B cell (primary cell): ENCODE results near the gene ZFP36L1. TPM values are rescaled to one million over a fixed set of nuclear protein-coding genes. Genes with fewer than 3 reads are reported as not detected.

ENCODE experiments used
- ATAC-seq: fragments of 200-7000 bp; cut with Tn5 transposase; one replicate; pipeline ENCODE4 v1.10.0; 2021; ENCODE audit warnings: low read depth, mild to moderate bottlenecking, moderate number of reproducible peaks, moderate library complexity
- CTCF ChIA-PET: fragments of 350-600 bp; sonication (Branson Sonifier 250); formaldehyde crosslinking; loops from one replicate; lab custom pipeline; 2021; ENCODE audit warnings: antibody characterized with exemption, inconsistent platforms; lab: Charles Lee
- POLR2A ChIA-PET: fragments of 350-600 bp; sonication (Branson Sonifier 250); formaldehyde crosslinking; loops from one replicate; lab custom pipeline; 2021; ENCODE audit warnings: antibody characterized with exemption; lab: Charles Lee
- DNase-seq: peaks from one replicate; pipeline ENCODE4 v3.0.0; 2013
- H2AFZ ChIP-seq: 2 replicates; pipeline ENCODE4 v1.6.1; 2012; ENCODE audit warnings: mild to moderate bottlenecking, low read depth, low read length; ENCODE audit not compliant: insufficient read depth, poor library complexity, severe bottlenecking
- H3K27ac ChIP-seq, 2 donors: 1 replicate in 1 of 2; 2 replicates in 1 of 2; pipeline ENCODE4 v1.5.1; 2012 to 2013; ENCODE audit warnings: low read length in 2 of 2, mild to moderate bottlenecking in 2 of 2, moderate library complexity in 1 of 2
- H3K27me3 ChIP-seq, 4 experiments: fragments of 200-600 bp in 1 of 4; sonication (generic) in 1 of 4; replicated peaks in 1 of 4; 1 replicate in 2 of 4; 2 replicates in 2 of 4; pipeline versions ENCODE4 v1.6.1 to v1.7.0; 2013 to 2016; ENCODE audit warnings: low read length in 3 of 4, mild to moderate bottlenecking in 2 of 4, mixed read lengths in 1 of 4, moderate library complexity in 1 of 4; ENCODE audit not compliant: insufficient read depth in 4 of 4, control insufficient read depth in 3 of 4; ENCODE audit errors: control extremely low read depth in 1 of 4
- H3K36me3 ChIP-seq, 2 experiments: replicated peaks in 1 of 2; 1 replicate in 1 of 2; 2 replicates in 1 of 2; pipeline versions ENCODE4 v1.6.1 to v1.7.1; 2013; ENCODE audit warnings: low read length in 1 of 2; ENCODE audit not compliant: insufficient read depth in 2 of 2, control insufficient read depth in 1 of 2; ENCODE audit errors: control extremely low read depth in 1 of 2, extremely low read depth in 1 of 2
- H3K4me1 ChIP-seq, 2 donors: fragments of 200-600 bp in 1 of 2; sonication (generic) in 1 of 2; 1 replicate in 1 of 2; 2 replicates in 1 of 2; pipeline versions ENCODE4 v1.5.1 to v1.6.1; 2013 to 2017; ENCODE audit warnings: low read length in 2 of 2; ENCODE audit not compliant: control insufficient read depth in 2 of 2, insufficient read depth in 2 of 2
- H3K4me2 ChIP-seq: replicated peaks from 2 replicates; pipeline ENCODE3; 2012; ENCODE audit warnings: mild to moderate bottlenecking, low read depth, low read length; ENCODE audit not compliant: poor library complexity, severe bottlenecking
- H3K4me3 ChIP-seq, 5 experiments: fragments of 200-600 bp in 1 of 5; sonication (generic) in 1 of 5; 1 replicate in 3 of 5; 2 replicates in 2 of 5; pipeline versions ENCODE4 v1.5.1 to v1.7.0; 2011 to 2016; ENCODE audit warnings: low read length in 4 of 5, mild to moderate bottlenecking in 4 of 5, low read depth in 2 of 5, control low read depth in 1 of 5, moderate library complexity in 1 of 5; ENCODE audit not compliant: insufficient read depth in 1 of 5; ENCODE audit errors: control extremely low read depth in 1 of 5, extremely low read depth in 1 of 5
- H3K79me2 ChIP-seq: fragments of 200-600 bp; sonication (generic); one replicate; pipeline ENCODE4 v1.6.0; 2016; ENCODE audit warnings: low read length; ENCODE audit not compliant: control insufficient read depth, insufficient read depth
- H3K9ac ChIP-seq: fragments of 200-600 bp; sonication (generic); 2 replicates; pipeline ENCODE4 v1.6.1; 2017; ENCODE audit warnings: mild to moderate bottlenecking, low read length, moderate library complexity
- H3K9me3 ChIP-seq, 3 donors: one replicate each; pipeline versions ENCODE4 v1.6.1 to v1.7.1; 2013; ENCODE audit warnings: low read length in 2 of 3; ENCODE audit not compliant: control insufficient read depth in 2 of 3, insufficient read depth in 1 of 3; ENCODE audit errors: control extremely low read depth in 1 of 3
- H4K20me1 ChIP-seq: 2 replicates; pipeline ENCODE4 v1.6.0; 2012; ENCODE audit warnings: mild to moderate bottlenecking, low read length; ENCODE audit not compliant: insufficient read depth, control insufficient read depth, poor library complexity, severe bottlenecking
- H3K27ac Mint-ChIP-seq: one replicate; pipeline ENCODE4 v1.8.0; 2021; ENCODE audit warnings: mixed read lengths
- H3K27me3 Mint-ChIP-seq: one replicate; pipeline ENCODE4 v1.8.0; 2021; ENCODE audit warnings: mixed read lengths
- H3K4me1 Mint-ChIP-seq: one replicate; pipeline ENCODE4 v1.8.0; 2021; ENCODE audit warnings: mixed read lengths
- H3K4me3 Mint-ChIP-seq: one replicate; pipeline ENCODE4 v1.8.0; 2021; ENCODE audit warnings: mixed read lengths
- H3K9me3 Mint-ChIP-seq: one replicate; pipeline ENCODE4 v1.8.0; 2022; ENCODE audit warnings: mixed read lengths; ENCODE audit not compliant: insufficient read depth
- CTCF ChIP-seq: fragments of 200-600 bp; IDR thresholded peaks from one replicate; pipeline ENCODE4 v1.8.0; 2022; ENCODE audit warnings: antibody characterized with exemption, mild to moderate bottlenecking
- EZH2 ChIP-seq: IDR thresholded peaks from 2 replicates; pipeline ENCODE4 v1.6.1; 2012; ENCODE audit warnings: borderline replicate concordance, low read depth, mild to moderate bottlenecking, moderate library complexity, low read length; ENCODE audit not compliant: insufficient read depth, poor library complexity, severe bottlenecking
- WGBS: methylation state at CpG from one replicate; pipeline ENCODE4 v1.1.5; 2013; ENCODE audit warnings: missing lambda C conversion rate; ENCODE audit not compliant: insufficient coverage; 5-methylcytosine and 5-hydroxymethylcytosine counted together
- intact Hi-C: fragments of 100-400 bp; cut with micrococcal nuclease; formaldehyde crosslinking; loops from one replicate; pipeline ENCODE4 v1.10.0; 2022
- polyA plus RNA-seq: library from polyadenylated mRNA; depleted of rRNA; stranded (reverse); fragments of >200 nt; gene quantifications from 2 replicates; pipeline ENCODE4 v1.2.3, GENCODE V29; 2012
- total RNA-seq, 2 donors: library from RNA; stranded (reverse); fragments of 120-200 nt in 1 of 2; gene quantifications; 1 replicate in 1 of 2; 2 replicates in 1 of 2; pipeline versions ENCODE4 v1.2.3 to v1.2.4, GENCODE V29; 2013 to 2022

ZFP36L1 gene
- total and polyA plus RNA-seq, 2 donors (not counting 1 experiment from before 2014, with no cell fraction given) = 572 to 983 TPM

DNA sequence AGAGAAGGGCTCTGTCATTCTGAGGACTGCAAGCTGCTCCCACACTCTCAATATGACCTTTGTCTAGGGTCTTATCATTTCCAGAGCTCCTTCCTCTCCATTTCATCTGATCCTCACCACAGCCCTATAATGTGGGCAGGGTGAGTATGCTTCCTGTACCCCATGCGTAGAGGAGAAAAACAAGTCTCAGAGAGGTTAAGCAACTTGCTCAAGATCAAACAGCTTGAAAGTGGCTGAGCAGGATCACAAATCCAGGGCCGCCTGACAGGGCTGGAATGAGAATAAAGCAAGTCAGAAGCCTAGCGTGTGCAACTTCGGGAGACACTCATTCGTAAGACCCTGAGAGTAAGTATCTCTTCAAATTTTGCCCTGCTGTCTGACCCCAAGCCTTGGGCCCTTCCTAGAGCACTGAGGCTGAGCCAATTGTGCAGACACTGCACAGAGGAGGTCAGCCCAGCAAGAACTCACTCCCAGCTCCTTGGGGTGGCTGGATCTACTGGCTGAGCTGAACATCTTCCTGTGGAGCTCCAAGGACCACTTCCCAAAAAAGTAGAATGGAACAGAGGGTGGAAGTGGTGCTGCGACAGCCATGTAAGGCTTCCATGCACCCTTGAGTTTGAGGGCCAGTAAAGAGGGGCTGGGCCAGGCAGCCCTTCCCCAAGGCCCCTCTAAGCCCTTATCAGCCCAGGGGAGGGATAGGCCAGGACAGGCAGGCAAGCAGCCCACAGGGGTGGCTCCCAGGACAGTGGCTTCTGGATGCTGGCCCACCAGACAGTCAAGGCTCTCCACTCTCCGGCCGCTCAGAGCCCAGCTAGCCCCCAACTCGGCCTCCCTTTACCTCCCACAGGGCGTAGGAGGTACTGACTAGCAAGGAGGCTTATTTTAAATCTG lies 10.5 kb downstream of the ZFP36L1 start:
- H3K27me3 Mint-ChIP-seq = no peaks in the 10 kb centered on the region
- Histone ChIP-seq H2AFZ (no peak overlapping the region), H3K4me1 (peaks cover 21 to 42% of the 10 kb centered on the region in 2 donors), H3K79me2 (no peaks in the 10 kb centered on the region), H3K27ac (no peak overlapping the region), H3K4me3 (no peak overlapping the region), H3K27me3 (no peaks in the 10 kb centered on the region), H3K4me2 (no peak overlapping the region), H4K20me1 (peaks cover 16% of the 10 kb centered on the region), H3K36me3 (peaks cover 0 to 12% of the 10 kb centered on the region in 2 experiments), H3K9ac (no peak overlapping the region), H3K9me3 (no peaks in the 10 kb centered on the region)
- CTCF ChIA-PET = interaction anchor here (1.4 to 16.1 kb wide), 5 partner anchors 24 to 531 kb away, joined by 3 to 263 read pairs (median 5); no protein-coding TSS in a partner anchor
- H3K9me3 Mint-ChIP-seq = no peaks in the 10 kb centered on the region
- intact Hi-C loops = no loop called here
- no peak overlapping the region for H3K27ac Mint-ChIP-seq
- TF ChIP-seq CTCF = no peak
- no peak for TF ChIP-seq EZH2
- peaks cover 47% of the 10 kb centered on the region for H3K4me1 Mint-ChIP-seq
- 91% methylated on average over 8 of the region's 10 CpGs for WGBS
- POLR2A ChIA-PET = interaction anchor here (0.7 to 1.0 kb wide), 2 partner anchors 11 to 518 kb away, joined by 3 to 5 read pairs; partner anchors contain the start of gene ZFP36L1
- no peak for ATAC-seq
- no peak overlapping the region for H3K4me3 Mint-ChIP-seq
- no peak for DNase-seq
